WTC11 (cell line): ENCODE measurements around the gene TCF21.

Source experiments
- ETV6 ChIP-seq: sonication (generic); formaldehyde crosslinking; IDR thresholded peaks from 2 replicates; pipeline ENCODE4 v1.8.1; 2022; ENCODE audit warnings: mild to moderate bottlenecking, missing genetic modification reagents
- TF ChIP-seq, protein P1 (sequence below): sonication (generic); formaldehyde crosslinking; IDR thresholded peaks from 2 replicates; pipeline ENCODE4 v1.8.1; 2022; ENCODE audit warnings: low read depth, mild to moderate bottlenecking, moderate library complexity, missing genetic modification reagents, borderline replicate concordance
- TF ChIP-seq, protein P2 (sequence below): sonication (generic); formaldehyde crosslinking; IDR thresholded peaks from 2 replicates; pipeline ENCODE4 v1.8.0; 2022; ENCODE audit warnings: mild to moderate bottlenecking, missing genetic modification reagents

DNA sequence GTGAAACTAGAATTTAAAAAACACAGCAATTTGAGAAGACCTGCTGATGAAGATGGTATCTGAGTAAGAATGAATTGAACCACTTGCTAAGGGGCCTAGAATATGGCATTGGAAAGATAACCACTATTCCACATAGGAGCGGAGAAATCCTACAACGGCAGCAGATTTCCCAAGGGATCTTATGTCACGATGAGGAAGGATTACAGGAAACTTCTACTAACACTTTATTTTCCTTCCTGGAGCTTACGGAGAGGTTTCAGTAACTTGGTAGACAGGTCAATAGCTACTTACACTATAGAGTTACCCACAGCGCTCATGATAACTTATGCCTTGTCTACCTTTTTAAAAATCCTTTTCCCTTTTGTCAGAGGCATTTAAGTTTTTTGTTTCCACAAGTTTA, 11.8 kb upstream of the TCF21 start:
- TF ChIP-seq, protein P1, sequence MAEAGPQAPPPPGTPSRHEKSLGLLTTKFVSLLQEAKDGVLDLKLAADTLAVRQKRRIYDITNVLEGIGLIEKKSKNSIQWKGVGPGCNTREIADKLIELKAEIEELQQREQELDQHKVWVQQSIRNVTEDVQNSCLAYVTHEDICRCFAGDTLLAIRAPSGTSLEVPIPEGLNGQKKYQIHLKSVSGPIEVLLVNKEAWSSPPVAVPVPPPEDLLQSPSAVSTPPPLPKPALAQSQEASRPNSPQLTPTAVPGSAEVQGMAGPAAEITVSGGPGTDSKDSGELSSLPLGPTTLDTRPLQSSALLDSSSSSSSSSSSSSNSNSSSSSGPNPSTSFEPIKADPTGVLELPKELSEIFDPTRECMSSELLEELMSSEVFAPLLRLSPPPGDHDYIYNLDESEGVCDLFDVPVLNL (CRISPR knock-in tag): no peak
- TF ChIP-seq, protein P2, sequence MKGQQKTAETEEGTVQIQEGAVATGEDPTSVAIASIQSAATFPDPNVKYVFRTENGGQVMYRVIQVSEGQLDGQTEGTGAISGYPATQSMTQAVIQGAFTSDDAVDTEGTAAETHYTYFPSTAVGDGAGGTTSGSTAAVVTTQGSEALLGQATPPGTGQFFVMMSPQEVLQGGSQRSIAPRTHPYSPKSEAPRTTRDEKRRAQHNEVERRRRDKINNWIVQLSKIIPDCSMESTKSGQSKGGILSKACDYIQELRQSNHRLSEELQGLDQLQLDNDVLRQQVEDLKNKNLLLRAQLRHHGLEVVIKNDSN (CRISPR knock-in tag): no peak
- TF ChIP-seq ETV6 (CRISPR knock-in tag): no peak
